Measurements from ENCODE around the gene CBLL2.
"Not testable (repeated sequence)": the region's sequence is repeated elsewhere in the genome, so short reads cannot be mapped to it uniquely, and the experiment has no call there.

Gene CBLL2, protein sequence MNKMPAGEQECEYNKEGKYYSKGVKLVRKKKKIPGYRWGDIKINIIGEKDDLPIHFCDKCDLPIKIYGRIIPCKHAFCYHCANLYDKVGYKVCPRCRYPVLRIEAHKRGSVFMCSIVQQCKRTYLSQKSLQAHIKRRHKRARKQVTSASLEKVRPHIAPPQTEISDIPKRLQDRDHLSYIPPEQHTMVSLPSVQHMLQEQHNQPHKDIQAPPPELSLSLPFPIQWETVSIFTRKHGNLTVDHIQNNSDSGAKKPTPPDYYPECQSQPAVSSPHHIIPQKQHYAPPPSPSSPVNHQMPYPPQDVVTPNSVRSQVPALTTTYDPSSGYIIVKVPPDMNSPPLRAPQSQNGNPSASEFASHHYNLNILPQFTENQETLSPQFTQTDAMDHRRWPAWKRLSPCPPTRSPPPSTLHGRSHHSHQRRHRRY

DNA sequence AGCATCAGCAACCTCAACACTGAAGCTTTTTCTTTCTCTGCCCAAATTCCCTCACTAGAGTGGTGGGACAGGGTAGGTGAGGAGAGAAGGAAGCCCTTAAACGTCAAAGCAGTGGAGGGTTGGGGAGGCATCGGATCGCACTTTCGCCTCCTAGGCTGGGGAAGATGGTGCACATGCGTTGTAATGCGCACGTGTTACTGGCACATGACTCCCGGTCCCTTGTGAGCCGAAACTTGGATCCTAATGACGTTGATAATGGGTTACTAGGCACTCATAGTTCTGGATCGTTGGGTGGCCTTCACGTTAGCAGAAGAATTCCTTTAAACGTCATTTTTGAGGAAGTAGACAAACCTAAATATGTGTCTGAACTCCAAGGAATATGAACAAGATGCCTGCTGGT, at the start of gene CBLL2:
Gene CBLL2, plus strand, starts transcription at position 301 of the 400 bp plus-strand sequence. Its CDS starts 79 bp downstream, at position 380.
- DNase-seq (ENCODE audit: low read depth in 3 of 3), result no peak

DNA sequence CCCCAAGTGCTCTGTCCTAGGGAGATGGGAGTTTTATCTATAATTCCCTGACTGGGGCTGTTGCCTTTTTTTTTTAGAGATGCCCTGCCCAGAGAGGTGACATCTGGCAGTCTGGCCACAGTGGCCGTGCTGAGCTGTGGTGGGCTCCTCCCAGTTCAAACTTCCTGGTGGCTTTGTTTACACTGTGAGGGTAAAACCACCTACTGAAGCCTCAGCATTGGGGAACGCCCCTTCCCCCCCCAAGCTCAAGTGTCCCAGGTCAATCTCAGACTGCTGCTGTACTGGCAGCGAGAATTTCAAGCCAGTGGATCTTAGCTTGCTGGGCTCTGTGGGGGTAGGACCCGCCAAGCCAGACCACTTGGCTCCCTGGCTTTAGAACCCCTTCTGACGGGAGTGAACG, 38.3 kb upstream of the CBLL2 start:
- DNase-seq (ENCODE audit: low read depth in 3 of 3), result no peak

DNA sequence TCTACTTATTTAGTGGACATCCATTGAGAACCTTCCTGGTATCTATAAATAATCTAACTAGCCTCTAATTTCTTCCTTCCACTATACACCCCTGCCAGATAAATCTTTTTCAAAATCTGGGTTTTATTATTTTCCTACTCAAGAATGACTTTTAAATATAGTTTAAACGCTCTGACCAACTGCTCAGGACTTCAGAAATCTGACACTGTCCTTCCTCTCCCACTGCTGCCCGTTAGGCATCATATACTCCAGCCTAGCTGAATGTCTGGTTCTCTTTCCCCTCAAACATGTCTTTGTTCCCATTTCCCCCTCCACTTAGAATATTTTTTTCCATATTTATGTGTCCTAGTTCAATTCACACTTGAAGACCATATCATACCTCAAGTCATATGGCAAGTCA, 35.2 kb upstream of the CBLL2 start:
- no peak for DNase-seq (ENCODE audit: low read depth in 3 of 3)

DNA sequence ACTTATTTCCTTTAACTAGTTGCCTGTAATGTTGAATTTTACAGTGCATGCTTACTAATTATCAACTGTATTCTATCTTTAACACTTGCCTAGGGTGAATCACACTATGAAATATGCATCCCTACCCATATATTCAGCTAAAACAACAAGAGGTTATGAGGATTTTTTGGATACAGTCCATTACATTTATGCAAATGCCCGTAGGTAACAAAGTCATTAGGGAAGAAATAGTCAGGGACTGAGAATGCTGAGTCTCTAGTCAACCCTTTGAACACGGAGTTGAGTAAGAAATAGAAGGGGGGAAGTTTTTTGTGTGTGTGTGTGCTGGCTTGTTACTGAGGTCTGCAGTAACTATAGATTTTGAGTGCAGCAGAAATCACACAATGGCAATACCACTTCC, 26.1 kb upstream of the CBLL2 start:
- DNase-seq (ENCODE audit: low read depth in 3 of 3), result no peak

DNA sequence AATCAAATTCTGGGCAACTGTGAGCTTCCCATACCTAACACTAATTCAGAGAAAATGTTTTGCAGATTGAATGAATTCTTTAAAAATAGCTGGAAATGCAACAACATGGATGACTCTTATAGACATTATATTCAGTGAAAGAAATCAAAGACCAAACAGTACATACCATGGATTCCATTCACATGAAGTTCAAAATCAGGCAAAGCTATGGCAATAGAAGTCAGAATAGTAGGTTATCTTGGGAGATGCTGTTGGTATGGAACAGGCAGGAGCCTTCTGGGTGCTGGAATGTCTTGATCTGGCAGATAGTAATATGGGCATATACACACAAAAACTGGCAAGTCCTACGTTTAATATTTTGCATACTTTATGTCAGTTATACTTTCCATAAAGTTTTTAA, 25.5 kb upstream of the CBLL2 start:
- DNase-seq (ENCODE audit: low read depth in 3 of 3), result no peak

DNA sequence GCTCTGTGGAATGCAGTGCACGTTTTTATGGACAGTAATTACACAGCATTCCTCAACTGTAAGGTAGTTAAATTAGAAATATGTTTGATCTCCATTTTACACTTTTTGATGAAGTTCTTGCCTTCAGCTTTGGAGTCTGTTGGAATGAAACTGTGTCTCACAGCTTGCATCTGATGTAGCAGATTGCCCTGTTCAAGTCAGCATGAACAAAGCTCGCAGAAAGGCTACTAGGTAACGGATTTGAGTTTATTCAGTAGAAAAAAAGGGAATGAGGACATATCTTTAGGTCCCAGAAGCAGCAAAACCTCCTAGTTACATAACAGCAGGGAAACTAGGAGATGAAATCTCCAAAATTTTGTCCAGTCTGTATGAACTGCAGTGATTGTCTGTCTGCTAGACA, 24.3 kb upstream of the CBLL2 start:
- no peak for DNase-seq (ENCODE audit: low read depth in 3 of 3)

DNA sequence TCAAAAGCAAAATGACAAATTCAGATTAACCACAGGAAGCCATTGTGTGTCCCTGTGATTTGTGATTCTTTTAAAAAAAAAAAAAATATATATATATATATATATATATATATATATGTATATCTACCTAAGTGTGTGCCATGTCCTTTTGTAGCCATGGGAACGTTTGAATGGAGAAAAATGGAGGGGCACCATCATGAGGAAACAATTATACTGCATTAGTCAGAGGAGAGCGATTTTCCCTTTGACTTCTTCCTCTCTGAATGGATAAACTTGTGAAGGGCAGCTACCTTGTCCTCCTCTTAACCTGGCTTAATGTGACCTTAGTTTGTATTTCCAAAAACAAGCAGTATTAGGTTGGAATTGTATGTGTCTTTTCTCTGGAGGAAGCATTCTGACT, 23.3 kb upstream of the CBLL2 start:
- no peak for DNase-seq (ENCODE audit: low read depth in 3 of 3)

DNA sequence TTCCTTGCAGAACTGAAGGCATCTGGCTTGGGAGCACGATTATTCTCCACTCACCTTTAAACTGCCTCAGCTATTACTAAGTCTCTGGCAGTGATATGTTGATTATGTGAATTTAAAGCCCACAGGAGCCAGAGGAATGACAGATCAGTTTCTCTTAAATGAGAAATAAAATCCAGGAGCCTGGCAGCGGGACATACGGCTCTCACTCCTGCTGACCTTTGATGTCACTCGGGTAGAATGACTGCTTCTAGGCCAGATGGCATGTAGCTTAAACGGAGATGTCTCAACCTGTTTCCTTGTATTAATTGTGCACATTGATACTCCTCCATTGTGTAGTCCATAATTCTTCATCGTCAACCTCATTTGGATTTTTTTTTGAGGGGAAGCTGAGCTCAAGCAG, 4.0 kb upstream of the CBLL2 start:
- no peak for DNase-seq (ENCODE audit: low read depth in 3 of 3)

DNA sequence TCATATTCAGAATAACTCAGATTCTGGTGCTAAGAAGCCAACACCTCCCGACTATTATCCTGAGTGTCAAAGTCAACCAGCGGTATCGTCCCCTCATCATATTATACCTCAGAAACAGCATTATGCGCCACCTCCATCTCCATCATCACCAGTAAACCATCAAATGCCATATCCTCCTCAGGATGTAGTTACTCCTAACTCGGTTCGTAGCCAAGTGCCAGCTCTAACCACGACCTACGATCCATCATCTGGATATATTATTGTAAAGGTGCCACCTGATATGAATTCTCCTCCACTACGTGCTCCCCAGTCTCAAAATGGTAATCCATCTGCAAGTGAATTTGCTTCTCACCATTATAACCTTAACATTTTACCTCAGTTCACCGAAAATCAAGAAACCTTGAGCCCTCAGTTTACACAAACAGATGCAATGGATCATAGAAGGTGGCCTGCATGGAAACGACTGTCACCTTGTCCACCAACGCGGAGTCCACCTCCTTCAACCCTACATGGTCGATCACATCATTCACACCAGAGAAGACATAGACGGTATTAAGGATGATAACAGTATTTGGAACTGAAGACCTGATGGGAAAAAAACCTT, 1.1 kb downstream of the CBLL2 start:
- DNase-seq (ENCODE audit: low read depth in 3 of 3), result no peak

DNA sequence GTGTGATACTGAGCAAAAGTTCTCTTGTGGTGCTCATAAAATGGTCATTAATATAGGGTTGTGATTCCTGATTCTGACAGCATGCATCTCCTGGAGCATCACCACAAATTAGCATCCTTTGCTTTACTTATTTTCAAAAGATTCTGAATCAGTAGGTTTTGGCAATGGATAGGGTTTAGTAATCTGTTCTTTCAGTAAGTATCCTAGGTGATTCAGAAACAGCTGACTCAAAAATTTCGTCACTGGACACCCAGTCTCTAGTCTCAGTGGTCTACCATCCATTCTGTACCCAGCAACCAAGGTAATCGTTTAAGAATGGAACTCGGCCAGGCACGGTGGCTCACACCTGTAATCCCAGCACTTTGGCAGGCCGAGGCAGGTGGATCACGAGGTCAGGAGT, 4.1 kb downstream of the CBLL2 start:
- DNase-seq (ENCODE audit: low read depth in 3 of 3), result no peak

DNA sequence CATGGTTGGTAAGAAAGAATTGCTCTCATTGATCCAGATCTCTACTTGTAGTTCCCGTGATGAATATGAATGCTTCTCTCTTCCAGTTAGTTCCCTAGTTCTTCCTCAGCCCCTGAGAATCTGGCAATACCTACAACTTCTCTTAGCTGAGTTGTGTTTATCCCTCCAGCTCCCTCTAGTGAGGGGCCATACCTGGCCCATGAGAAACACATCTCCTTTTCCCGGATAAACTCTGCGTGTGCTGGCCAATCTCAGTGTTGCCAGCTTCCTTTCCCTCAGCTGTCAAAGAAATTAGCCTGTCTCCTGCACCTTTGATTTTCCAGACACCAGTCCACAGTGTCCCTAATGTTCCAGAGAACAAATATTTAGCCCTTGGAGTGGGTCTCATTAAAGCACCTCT, 5.7 kb downstream of the CBLL2 start:
- DNase-seq (ENCODE audit: low read depth in 3 of 3), result no peak

DNA sequence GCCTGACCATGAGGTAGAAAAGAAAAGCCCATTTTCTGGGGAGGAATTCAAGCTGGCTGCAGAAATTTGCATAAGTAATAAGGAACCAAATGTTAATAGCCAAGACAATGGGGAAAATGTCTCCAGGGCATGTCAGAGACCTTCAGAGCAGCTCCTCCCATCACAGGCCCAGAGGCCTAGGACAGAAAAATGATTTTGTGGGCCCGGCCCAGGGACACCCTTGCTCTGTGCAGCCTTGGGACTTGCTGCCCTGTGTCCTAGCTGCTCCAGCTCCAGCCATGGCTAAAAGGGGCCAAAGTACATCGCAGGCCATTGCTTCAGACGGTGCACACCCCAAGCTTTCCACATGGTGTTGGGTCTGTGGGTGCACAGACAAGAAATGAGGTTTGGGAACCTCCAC, 16.5 kb downstream of the CBLL2 start:
- DNase-seq (ENCODE audit: low read depth in 3 of 3), result not testable (repeated sequence)

DNA sequence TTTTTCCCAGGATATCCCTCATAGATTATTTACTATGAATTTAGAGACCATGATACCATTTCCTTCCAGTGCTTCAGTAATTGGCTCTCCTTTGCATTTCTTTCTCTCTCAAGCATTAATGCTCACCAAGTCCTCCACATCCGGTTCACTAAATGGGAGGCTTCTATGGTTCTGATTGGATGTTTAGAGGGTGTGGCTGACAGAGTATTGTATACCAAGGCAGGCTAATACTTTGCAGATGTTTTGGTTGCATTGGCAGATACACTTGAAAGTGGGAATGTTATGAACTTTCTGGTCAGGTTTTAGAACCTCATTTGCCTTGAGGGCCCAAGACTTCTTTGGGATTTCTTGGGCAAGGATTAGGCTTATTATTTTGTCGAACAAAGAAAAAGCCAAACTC, 24.2 kb downstream of the CBLL2 start:
- no peak for DNase-seq (ENCODE audit: low read depth in 3 of 3)

DNA sequence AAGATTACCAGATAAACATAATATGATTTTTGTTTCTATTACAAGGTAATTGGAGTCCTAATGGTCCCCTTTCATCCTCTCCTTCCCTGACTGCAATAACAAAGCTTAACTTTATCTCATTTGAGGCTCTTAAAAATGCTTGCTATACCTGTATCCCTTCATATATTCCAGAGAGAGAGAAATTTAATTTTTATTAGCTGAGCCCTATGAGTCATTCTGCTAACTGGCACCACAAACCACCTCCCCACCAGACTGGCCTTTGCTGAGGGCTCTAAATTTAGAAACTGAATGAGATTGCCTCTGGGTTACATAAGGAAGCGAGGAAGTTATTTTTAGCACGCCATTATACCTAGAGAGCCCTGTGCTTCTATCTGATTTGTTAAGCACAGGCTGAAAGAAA, 27.4 kb downstream of the CBLL2 start:
- DNase-seq (ENCODE audit: low read depth in 3 of 3), result no peak

DNA sequence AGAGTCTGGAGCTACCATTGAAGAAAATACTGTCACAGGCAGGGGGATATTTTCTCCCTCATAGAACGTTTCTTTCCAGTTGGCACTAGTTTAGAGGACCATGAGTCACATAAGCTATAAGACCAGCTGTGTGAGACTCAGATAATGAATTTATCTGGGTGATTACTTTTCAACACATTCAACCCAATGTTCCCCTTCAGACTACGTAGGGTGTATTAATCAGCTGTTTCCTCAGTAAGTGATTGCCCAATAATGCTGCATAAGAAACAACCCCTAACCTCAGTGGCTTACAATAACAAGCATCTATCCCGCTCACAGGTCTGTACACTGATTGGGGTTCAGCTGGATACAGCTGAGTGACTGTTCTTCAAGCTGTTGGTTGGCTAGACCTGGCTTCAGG, 38.1 kb downstream of the CBLL2 start:
- DNase-seq (ENCODE audit: low read depth in 3 of 3), result no peak

DNA sequence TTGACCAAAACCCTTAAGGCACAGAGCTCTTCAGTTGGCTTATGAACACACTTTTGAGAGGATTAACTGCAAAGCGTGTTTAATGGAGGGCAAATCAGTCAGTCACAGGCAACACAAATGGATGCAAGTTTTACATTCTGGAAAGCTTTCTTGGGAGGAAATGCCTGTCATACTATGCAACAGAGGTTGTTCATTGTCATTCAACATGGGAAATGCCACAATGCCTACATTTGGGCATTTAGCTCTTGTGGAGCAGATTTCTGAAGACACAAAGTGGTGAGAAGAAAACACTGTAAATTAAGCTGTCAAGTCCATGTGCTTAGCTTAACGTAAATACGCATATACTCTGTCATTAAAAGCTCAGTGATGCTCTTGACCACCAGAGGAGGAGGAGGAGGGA, 41.1 kb downstream of the CBLL2 start:
- no peak for DNase-seq (ENCODE audit: low read depth in 3 of 3)

DNA sequence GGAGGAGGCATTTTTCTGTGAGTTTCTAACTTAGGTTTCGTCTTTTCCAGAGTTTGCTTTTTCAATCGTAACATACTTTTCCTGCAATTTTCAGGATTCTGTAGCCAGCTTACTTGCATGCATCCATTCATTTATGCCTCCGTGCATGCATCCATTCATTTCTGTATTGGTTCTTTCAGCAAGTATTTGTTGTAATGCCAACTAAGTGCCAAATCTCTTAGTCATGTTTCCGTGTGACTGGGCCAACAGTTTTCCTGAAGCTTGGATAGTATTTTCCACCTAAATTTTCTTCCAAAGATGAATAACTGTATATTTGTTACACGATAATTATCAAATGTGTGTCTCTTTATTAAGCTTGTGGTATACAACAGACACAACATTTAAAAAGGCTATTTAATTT, 41.5 kb downstream of the CBLL2 start:
- no peak for DNase-seq (ENCODE audit: low read depth in 3 of 3)

DNA sequence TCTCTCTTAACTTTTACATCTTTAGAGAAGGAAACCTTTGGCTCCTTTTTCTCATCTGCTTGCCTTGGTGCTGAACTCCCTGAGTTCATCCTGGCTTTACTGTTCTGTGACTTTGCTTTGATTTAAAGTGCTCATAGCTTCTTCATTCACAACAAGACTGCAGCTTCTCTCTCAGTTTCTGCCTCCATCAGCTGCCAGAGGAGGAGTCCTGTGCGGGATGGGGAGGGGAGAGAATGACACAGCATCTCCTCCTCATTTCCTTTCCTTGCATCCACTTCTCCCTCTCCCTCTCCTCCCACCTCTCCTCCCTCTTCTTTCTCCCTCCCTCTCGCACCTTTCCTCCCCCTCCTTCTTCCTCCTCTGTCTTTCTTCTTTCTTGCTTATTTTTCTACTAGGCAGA, 42.0 kb downstream of the CBLL2 start:
- DNase-seq (ENCODE audit: low read depth in 3 of 3), result no peak

DNA sequence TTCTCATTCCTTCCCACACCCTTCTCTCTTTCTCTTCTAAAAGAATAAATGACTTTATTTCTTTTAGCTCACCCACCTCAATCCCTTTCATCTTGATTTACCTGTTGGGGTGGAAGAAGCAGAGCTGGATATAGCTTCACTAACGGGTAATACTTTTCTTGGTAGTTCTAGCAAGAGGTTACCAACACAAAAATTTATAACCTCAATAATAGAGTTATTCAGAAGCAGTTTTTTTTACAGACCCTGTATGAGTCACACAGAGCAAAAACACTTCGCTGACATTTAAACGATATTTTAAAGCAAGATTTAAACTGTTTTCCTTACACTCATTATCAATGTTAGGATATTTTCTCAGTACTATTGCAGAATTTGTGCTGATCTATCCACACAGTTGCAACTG, 42.4 kb downstream of the CBLL2 start:
- no peak for DNase-seq (ENCODE audit: low read depth in 3 of 3)

DNA sequence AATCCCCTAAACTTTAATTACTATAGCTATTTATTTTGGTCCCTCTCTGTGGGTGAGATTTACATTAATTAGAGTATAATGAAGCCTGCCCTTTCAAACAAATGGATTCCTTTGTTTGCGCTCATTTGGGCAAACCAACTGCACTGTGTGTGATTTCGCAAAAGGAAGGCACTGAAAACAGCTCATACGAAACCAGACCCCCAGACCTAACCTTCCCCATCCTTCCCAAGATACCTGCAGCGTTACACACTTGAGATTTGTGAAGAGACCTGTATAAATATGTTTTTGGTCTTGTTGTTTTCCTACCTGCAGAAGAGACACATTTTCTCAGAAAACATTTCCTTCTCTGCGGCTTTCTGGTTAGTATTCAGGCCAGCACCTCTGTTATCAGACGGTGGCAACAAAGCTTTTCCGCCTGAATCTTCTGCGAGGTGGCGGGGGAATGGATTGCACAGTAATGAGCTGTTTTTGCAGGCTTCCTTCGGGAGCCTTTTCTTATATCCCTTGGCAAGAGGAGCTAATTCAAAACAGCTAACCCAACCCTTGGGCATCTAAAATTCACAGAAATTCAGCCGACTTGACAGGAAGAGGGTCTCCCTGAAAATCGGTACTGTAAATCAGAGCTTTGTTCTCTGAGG, 47.6 kb downstream of the CBLL2 start:
- no peak for DNase-seq (ENCODE audit: low read depth in 3 of 3)

DNA sequence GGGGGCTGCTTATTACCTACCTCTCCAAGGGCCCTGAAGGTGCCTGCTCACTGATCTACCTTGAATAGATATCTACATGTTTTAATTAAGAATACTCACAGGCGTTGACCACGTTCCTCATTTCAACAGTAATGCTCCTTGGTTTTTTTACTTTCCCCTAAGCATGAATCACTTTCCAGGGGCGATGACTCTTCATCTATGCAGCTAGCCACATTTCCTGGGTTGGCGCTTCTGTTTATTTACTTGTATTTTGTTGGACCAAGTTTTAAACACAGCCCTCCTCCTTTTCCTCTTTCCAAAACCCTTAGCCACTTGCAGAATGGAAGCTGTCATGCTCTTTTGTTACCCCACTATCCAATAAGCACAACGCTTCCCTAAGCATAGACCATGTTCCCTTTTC, 50.8 kb downstream of the CBLL2 start:
- no peak for DNase-seq (ENCODE audit: low read depth in 3 of 3)
